ENCODE results near the gene OSBP2. TPM values are rescaled to one million over a fixed set of nuclear protein-coding genes. Genes with fewer than 3 reads are reported as not detected.
"Not testable (repeated sequence)": the region's sequence is repeated elsewhere in the genome, so short reads cannot be mapped to it uniquely, and the experiment has no call there.

OSBP2 gene
- total RNA-seq, 1 experiment from 2014 or later = 0.37 TPM

DNA sequence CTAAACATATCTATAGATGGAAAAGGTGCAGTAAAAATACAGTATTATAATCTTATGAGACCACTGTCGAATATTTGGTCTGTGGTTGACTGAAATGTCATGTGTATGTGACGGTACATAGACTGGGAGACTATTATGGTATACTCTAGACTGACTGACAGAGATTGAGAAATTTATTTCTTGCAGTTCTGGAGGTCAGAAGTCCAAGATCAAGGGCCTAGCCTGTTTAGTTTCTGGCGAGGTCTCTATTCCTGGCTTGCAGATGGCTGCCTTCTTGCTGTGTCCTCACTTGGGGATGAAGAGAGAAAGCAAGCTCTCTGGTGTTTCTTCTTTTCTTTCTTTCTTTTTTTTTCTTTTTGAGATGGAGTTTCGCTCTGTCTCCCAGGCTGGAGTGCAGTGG, 7.3 kb upstream of the OSBP2 start:
- Histone ChIP-seq H3K9me3 (replicated peaks) (no peaks in the 10 kb centered on the region), H3K27ac (no peak overlapping the region), H3K36me3 (no peaks in the 10 kb centered on the region), H3K27me3 (replicated peaks) (no peaks in the 10 kb centered on the region; the same call in 1 of the 2 replicates), H3K4me1 (replicated peaks) (no peaks in the 10 kb centered on the region), H3K4me3 (no peak overlapping the region)
- no peak for DNase-seq (ENCODE audit: low read depth in 1 of 2, low spot score in 2 of 2)

- Histone ChIP-seq H3K4me1 (replicated peaks) (peaks cover 4% of the 10 kb centered on the region), H3K36me3 (no peaks in the 10 kb centered on the region), H3K27me3 (replicated peaks) (peaks cover 9% of the 10 kb centered on the region), H3K27ac (no peak overlapping the region), H3K9me3 (replicated peaks) (no peaks in the 10 kb centered on the region), H3K4me3 (no peak overlapping the region)
- DNase-seq (ENCODE audit: low read depth in 1 of 2, low spot score in 2 of 2) = no peak
Measured at GRCh38 chr22:30689622-30690021, 5.1 kb upstream of the OSBP2 start.

GRCh38 chr22:30691204-30691603, 3.5 kb upstream of the OSBP2 start:
- DNase-seq (ENCODE audit: low read depth in 1 of 2, low spot score in 2 of 2) = no peak
- H3K36me3 ChIP-seq = no peaks in the 10 kb centered on the region
- H3K27me3 ChIP-seq (replicated peaks) = peaks cover 24% of the 10 kb centered on the region
- H3K4me1 ChIP-seq (replicated peaks) = peaks cover 4% of the 10 kb centered on the region
- no peak overlapping the region for H3K4me3 ChIP-seq
- no peak overlapping the region for H3K27ac ChIP-seq
- H3K9me3 ChIP-seq (replicated peaks) = no peaks in the 10 kb centered on the region

DNA sequence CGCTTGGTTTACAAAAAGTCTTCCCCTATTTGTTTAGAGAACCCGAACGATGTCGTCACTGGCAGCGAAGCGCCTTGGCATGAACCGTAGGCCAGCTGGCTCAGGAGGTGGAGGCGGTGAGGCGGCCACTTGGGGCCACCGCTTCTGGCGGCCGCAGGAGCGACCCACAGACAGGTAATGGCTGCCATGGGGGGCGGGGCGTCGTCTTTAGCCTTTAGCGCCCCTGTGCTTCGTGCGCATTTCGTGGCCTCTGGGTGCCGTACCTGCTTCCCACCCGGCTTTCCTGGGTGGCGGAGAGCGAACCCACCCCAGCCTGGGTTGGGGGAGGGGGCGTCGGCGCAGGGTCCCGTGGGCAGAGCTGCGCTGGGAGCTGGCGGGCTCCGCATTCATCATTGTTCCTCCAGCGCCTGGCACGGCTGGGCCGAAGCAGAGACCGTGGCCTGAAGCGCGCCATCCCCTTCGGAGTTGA, 469 bp upstream of the OSBP2 start:
- Histone ChIP-seq H3K4me1 (replicated peaks) (peaks cover 4% of the 10 kb centered on the region), H3K27ac (no peak overlapping the region), H3K27me3 (replicated peaks) (peaks cover 25% of the 10 kb centered on the region), H3K36me3 (no peaks in the 10 kb centered on the region), H3K4me3 (peak overlapping the region; percentile 29), H3K9me3 (replicated peaks) (no peaks in the 10 kb centered on the region)
- no peak for DNase-seq (ENCODE audit: low read depth in 1 of 2, low spot score in 2 of 2)

- no peak overlapping the region for H3K27ac ChIP-seq
Measured at GRCh38 chr22:30695351-30695851, 727 bp downstream of the OSBP2 start.

DNA sequence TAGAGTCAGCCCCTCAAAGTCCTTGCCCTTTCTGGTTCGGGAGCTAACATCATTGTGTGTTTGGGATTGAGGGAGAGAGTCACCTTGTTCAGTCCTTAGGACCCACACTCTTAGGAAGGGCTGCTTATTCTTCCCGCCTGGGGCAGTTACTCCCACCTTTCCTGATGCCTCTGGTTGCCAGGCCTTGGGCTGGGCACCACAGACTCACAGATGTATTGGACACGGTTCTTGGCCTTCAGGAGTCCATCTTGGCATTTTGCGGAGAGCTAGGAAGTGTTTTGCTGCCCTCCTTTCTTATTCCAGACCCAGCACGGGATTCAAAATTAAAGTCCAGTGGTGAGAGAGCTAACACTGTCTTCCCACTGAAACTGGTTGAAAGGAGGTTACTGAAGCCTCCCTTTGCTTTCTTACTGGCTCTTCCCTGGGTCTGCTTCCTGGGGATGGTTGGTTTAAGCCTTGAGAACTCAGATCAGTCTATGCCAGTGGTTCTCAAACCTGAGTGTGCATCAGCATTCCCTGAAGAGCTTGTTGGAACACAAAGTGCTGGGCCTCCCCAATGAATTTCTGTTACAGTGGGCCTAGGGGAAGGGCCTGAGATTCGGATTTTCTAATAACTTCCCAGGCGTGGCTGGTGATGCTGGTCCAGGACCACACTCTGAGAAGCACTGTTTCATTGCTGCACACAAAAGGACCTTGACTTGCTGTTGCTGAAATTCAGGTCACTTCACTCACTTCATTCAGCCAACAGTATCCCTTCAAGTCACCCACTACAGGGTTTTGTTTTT, 1.4 kb downstream of the OSBP2 start:
- no peak for DNase-seq (ENCODE audit: low read depth in 1 of 2, low spot score in 2 of 2)
- peaks cover 25% of the 10 kb centered on the region for H3K27me3 ChIP-seq (replicated peaks)
- H3K36me3 ChIP-seq = no peaks in the 10 kb centered on the region
- peaks cover 4% of the 10 kb centered on the region for H3K4me1 ChIP-seq (replicated peaks)
- no peak overlapping the region for H3K27ac ChIP-seq
- no peak overlapping the region for H3K4me3 ChIP-seq
- H3K9me3 ChIP-seq (replicated peaks) = no peaks in the 10 kb centered on the region

More at GRCh38 chr22:30695351-30695851, 727 bp downstream of the OSBP2 start:
- H3K36me3 ChIP-seq = no peaks in the 10 kb centered on the region
- H3K4me1 ChIP-seq (replicated peaks) = peaks cover 4% of the 10 kb centered on the region
- no peak for DNase-seq (ENCODE audit: low read depth in 1 of 2, low spot score in 2 of 2)
- H3K27me3 ChIP-seq (replicated peaks) = peaks cover 25% of the 10 kb centered on the region
- no peaks in the 10 kb centered on the region for H3K9me3 ChIP-seq (replicated peaks)
- H3K4me3 ChIP-seq = no peak overlapping the region

DNA sequence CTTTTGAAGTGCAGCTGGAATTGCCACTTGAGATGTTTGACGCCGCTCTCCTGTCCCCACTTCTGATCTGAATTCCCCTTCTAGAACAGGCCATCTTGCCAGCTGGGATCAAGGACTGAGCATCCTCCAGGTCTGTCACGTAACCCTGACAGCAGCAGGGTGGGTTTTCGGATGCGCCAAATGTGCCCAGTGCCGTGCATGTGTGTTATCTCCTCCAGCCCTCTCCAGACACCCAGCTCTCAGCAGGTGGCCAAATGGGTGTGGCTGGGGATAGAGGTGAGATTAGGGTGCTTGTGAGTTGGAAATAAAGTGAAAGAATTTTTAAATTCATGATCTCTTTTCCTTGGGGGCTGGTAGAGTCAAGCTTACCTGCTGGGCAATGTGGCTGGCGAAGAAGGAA, 3.3 kb downstream of the OSBP2 start:
- no peak overlapping the region for H3K27ac ChIP-seq
- H3K9me3 ChIP-seq (replicated peaks) = no peaks in the 10 kb centered on the region
- no peak for DNase-seq (ENCODE audit: low read depth in 1 of 2, low spot score in 2 of 2)

GRCh38 chr22:30701872-30702271, 7.2 kb downstream of the OSBP2 start:
- Histone ChIP-seq H3K27me3 (replicated peaks) (no peaks in the 10 kb centered on the region), H3K36me3 (no peaks in the 10 kb centered on the region), H3K4me3 (no peak overlapping the region), H3K4me1 (replicated peaks) (no peaks in the 10 kb centered on the region), H3K9me3 (replicated peaks) (no peaks in the 10 kb centered on the region), H3K27ac (no peak overlapping the region)
- DNase-seq (ENCODE audit: low read depth in 1 of 2, low spot score in 2 of 2) = no peak

More for the DNA sequence above, 3.3 kb downstream of the OSBP2 start:
- peaks cover 25% of the 10 kb centered on the region for H3K27me3 ChIP-seq (replicated peaks)
- H3K4me3 ChIP-seq = no peak overlapping the region
- no peaks in the 10 kb centered on the region for H3K36me3 ChIP-seq
- peaks cover 4% of the 10 kb centered on the region for H3K4me1 ChIP-seq (replicated peaks)

DNA sequence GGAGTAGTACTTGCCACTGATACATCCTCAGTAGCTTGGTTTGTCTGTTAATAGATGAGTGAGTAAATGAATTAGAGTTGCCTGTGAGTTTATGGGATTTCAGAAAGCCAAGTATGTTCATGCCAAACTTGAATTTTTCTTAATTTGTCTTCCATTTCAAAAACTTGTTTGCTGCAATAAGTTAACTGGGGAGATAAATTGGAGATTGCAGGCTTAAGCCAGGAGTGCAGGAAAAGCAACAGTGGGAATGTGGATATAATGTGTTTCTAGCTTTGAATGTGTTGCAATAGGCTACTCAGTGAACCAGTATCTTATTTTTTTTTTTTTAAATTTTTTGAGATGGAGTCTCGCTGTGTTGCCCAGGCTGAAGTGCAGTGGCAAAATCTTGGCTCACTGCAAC, 8.2 kb downstream of the OSBP2 start:
- no peak for DNase-seq (ENCODE audit: low read depth in 1 of 2, low spot score in 2 of 2)
- Histone ChIP-seq H3K27me3 (replicated peaks) (no peaks in the 10 kb centered on the region), H3K4me3 (no peak overlapping the region), H3K4me1 (replicated peaks) (no peaks in the 10 kb centered on the region), H3K9me3 (replicated peaks) (no peaks in the 10 kb centered on the region), H3K36me3 (no peaks in the 10 kb centered on the region), H3K27ac (no peak overlapping the region)

DNA sequence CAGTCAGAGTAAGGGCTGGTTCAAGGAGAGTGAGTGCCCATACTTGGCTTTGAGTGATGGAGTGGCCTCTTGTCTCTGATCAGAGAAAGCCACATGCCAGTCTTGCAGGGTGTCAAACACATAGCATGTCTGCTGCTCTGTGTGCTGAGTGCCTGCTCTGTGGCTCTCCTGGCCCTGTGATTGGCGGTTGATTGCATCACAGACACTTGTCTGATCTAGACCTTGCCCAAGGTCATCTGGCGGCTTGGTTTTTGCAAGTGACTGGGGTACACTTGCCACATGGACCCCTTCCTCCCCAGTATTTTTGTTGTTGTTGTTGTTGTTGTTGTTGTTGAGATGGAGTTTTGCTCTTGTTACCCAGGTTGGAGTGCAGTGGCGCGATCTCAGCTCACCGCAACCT, 10.3 kb downstream of the OSBP2 start:
- H3K9me3 ChIP-seq (replicated peaks) = no peaks in the 10 kb centered on the region
- H3K36me3 ChIP-seq = no peaks in the 10 kb centered on the region
- no peaks in the 10 kb centered on the region for H3K4me1 ChIP-seq (replicated peaks)
- DNase-seq (ENCODE audit: low read depth in 1 of 2, low spot score in 2 of 2) = no peak
- H3K27me3 ChIP-seq (replicated peaks) = no peaks in the 10 kb centered on the region
- H3K27ac ChIP-seq = no peak overlapping the region
- no peak overlapping the region for H3K4me3 ChIP-seq

DNA sequence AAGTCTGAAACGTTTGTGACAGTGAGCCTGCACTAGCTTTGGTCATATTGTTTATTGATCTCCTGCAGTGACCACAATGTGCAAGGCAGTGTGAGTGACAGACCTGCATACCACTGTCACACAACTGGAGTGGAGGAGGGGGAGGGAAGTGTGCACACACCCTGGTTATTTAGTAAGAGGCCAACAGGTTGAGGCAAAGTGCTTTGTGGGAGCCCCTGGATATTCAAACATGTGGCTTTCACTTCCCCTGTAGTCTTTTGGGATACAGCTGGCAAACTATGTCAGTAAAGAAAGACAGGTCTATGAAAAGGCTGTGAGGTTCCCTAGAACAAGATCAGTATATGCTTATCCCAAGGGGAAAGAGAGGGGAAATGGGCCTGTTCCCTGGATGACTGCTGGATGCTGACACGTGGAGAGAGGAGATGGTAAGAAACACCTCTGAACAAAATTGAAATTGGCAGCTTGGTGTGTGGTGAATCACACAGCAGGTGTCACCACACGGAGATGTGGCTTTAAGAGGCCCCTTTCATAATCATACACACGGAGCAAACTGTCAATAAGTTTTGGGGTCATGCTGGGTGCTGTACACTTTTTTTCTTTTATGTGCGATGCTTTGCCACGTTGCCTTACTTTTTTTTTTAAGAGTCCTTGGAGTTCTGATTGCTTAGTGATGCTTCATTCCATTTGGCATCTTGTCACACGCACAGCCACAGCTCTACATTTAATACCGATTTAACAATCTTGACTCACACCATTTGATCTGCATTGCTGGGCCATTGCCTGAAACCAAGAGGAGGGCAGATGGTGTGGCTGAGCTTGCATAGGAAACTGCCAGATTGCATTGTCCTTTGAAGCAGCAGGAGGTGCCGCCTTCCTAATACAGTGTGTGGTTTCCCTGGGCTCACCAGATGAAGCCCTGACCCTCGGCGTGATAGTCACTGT, 11.3 kb downstream of the OSBP2 start:
- no peak for DNase-seq (ENCODE audit: low read depth in 1 of 2, low spot score in 2 of 2)
- Histone ChIP-seq H3K4me1 (replicated peaks) (no peaks in the 10 kb centered on the region), H3K9me3 (replicated peaks) (no peaks in the 10 kb centered on the region), H3K27ac (no peak overlapping the region), H3K27me3 (replicated peaks) (no peaks in the 10 kb centered on the region), H3K36me3 (no peaks in the 10 kb centered on the region), H3K4me3 (no peak overlapping the region)

GRCh38 chr22:30709980-30710379, 15.3 kb downstream of the OSBP2 start:
- H3K27me3 ChIP-seq (replicated peaks); H3K27ac ChIP-seq: not testable (repeated sequence)

GRCh38 chr22:30712094-30712493, 17.4 kb downstream of the OSBP2 start:
- DNase-seq (ENCODE audit: low read depth in 1 of 2, low spot score in 2 of 2) = no peak
- H3K9me3 ChIP-seq (replicated peaks) = no peaks in the 10 kb centered on the region
- H3K4me3 ChIP-seq = no peak overlapping the region
- no peaks in the 10 kb centered on the region for H3K36me3 ChIP-seq
- peaks cover under 1% of the 10 kb centered on the region for H3K4me1 ChIP-seq (replicated peaks)
- H3K27me3 ChIP-seq (replicated peaks) = no peaks in the 10 kb centered on the region
- H3K27ac ChIP-seq = no peak overlapping the region

More at GRCh38 chr22:30709980-30710379, 15.3 kb downstream of the OSBP2 start:
- H3K4me3 ChIP-seq; H3K9me3 ChIP-seq (replicated peaks); DNase-seq (ENCODE audit: low read depth in 1 of 2, low spot score in 2 of 2); H3K4me1 ChIP-seq (replicated peaks); H3K36me3 ChIP-seq: not testable (repeated sequence)

GRCh38 chr22:30714062-30714461, 19.4 kb downstream of the OSBP2 start:
- Histone ChIP-seq H3K4me1 (replicated peaks) (peaks cover 11% of the 10 kb centered on the region), H3K36me3 (no peaks in the 10 kb centered on the region), H3K9me3 (replicated peaks) (no peaks in the 10 kb centered on the region), H3K27ac (no peak overlapping the region), H3K27me3 (replicated peaks) (no peaks in the 10 kb centered on the region), H3K4me3 (no peak overlapping the region)
- no peak for DNase-seq (ENCODE audit: low read depth in 1 of 2, low spot score in 2 of 2)
